Measurements from ENCODE around the gene CLEC14A.

Gene CLEC14A

DNA sequence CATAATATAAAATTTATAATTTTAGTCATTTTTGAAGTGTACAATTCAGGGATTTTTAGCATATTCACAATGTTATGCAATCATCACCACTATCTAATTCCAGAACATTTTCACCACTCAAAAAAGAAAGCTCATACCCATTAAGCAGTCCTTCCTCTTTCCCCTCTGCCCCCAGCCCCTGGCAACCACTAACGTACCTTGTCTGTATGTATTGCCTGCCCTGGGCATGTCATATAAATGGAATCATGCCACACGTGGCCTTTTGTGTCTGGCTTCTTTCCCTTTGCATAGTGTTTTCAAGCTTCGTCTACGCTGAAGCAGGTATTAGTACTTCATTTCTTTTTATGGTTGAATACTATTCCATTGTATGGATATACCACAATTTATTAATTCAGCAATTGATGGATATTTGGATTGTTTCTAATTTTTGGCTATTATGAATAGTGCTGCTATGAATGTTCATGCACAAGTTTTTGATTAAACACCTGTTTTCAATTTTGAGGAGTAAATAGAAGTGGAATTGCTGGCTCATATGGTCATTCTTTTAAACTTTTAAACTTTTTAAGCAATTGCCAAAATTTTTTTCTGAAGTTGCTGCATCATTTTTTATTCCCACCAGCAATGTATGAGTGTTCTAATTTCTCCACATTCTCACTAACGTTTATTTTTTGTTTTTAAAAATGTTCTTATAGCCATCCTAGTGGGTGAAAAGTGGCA, 49.8 kb downstream of the CLEC14A start:
- DNase-seq (ENCODE audit: low read depth) = no peak

DNA sequence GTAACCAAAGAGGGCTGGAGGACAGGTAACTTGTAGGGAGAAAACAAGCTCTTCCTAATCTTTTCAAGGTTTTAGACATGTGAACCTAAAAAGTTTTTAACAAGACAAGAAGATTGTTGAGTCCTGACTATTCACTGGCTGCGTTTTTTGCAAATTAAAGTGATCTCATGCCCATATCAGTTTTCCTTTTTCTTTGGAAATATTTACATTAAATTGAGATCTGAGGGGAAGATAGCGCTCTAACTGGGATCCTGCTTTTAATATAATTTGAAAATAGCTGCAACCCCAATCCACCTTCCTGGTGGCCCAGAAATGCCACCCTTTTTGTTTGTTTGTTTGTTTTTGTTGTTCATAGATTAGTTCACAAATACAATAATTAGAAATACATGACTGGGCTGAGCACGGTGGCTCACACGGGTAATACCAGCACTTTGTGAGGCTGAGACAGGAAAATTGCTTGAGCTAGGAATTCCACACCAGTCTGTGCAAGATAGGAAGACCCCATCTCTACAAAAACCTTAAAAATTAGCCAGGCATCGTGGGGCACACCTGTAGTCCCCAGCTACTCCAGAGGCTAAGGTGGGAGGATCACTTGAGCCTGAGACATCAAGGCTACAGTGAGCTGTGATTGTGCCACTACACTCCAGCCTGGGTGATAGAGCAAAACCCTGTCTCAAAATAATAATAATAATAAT, 50.6 kb downstream of the CLEC14A start:
- no peak for DNase-seq (ENCODE audit: low read depth)

DNA sequence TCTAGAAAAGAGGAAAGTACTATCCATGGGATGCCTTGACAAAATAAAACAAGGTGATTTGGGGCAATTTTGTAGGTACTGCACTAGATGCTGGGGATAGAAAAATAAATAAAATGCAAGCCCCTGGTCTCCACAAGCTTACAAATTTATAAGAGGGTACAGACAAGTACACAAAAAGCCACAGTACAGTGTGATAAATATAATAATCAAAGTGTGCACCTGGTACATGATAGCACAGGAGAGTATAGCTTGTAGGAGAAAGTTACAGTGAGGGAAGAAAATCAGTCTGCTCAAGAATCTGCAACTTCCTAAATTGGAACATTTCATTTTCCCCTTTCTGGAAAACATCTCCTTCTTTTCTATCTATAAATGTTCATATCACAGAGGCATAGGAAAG, 51.2 kb downstream of the CLEC14A start:
- no peak for DNase-seq (ENCODE audit: low read depth)

Data from GM04503 (cell line).